SU-DHL-6 (cell line): ENCODE measurements around the gene CACNA1B.

Experiments
- EZH2phosphoT487 ChIP-seq: fragments of 200-600 bp; sonication (generic), shearing (Covaris generic); conservative IDR thresholded peaks from 2 replicates; pipeline ENCODE4 v1.6.1; 2018; ENCODE audit warnings: mild to moderate bottlenecking, antibody characterized with exemption, low read length, moderate library complexity, mixed read lengths
- TF ChIP-seq, protein P1 (sequence below): fragments of 200-600 bp; sonication (generic); IDR thresholded peaks from one replicate; pipeline ENCODE4 v1.5.1; 2017; ENCODE audit warnings: antibody characterized with exemption, mild to moderate bottlenecking, low read length, moderate library complexity; ENCODE audit not compliant: insufficient read depth, poor library complexity, severe bottlenecking

DNA sequence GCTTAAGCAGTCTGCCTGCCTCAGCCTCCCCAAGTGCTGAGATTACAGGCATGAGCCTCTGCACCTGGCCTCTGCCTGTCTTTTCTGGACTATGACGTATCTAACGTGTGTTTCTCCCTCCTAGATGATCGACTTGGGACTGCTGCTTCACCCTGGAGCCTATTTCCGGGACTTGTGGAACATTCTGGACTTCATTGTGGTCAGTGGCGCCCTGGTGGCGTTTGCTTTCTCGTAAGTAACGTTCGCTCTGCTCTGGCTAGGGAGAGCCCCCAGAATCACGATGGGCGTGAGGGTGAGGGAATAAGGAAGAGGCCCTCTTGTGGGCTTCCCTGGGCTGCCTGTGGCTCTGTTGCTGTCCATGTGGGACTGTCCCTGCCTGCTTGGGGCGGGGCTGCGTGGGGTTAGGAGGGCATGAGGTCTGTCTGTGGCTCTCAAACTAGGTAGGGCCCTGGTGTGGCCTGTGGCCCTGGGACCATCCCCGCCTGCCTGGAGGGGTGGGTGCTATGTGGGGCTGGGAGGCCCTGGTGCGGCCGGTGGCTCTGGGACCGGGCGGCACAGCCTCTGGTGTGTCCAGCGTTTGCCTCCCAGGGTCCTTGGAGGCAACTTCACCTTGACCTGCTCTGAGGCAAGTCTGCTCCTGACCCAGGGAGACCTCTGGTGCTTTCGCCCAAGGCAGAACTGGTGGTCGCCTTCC, 171.7 kb downstream of the CACNA1B start:
- TF ChIP-seq, protein P1, sequence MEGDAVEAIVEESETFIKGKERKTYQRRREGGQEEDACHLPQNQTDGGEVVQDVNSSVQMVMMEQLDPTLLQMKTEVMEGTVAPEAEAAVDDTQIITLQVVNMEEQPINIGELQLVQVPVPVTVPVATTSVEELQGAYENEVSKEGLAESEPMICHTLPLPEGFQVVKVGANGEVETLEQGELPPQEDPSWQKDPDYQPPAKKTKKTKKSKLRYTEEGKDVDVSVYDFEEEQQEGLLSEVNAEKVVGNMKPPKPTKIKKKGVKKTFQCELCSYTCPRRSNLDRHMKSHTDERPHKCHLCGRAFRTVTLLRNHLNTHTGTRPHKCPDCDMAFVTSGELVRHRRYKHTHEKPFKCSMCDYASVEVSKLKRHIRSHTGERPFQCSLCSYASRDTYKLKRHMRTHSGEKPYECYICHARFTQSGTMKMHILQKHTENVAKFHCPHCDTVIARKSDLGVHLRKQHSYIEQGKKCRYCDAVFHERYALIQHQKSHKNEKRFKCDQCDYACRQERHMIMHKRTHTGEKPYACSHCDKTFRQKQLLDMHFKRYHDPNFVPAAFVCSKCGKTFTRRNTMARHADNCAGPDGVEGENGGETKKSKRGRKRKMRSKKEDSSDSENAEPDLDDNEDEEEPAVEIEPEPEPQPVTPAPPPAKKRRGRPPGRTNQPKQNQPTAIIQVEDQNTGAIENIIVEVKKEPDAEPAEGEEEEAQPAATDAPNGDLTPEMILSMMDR: no peak
- TF ChIP-seq EZH2phosphoT487: no peak
